Activated naive CD8-positive, alpha-beta T cell (primary cell): ENCODE results near the gene LRMDA.

Experiments
- H3K27ac Mint-ChIP-seq: one replicate; pipeline ENCODE4 v1.8.0; 2021; ENCODE audit warnings: mixed read lengths
- H3K27me3 Mint-ChIP-seq: one replicate; pipeline ENCODE4 v1.8.0; 2021; ENCODE audit warnings: mixed read lengths
- H3K36me3 Mint-ChIP-seq: one replicate; pipeline ENCODE4 v1.8.0; 2021; ENCODE audit warnings: mixed read lengths
- H3K4me1 Mint-ChIP-seq: one replicate; pipeline ENCODE4 v1.8.0; 2021; ENCODE audit warnings: low read depth, mixed read lengths
- H3K4me3 Mint-ChIP-seq: one replicate; pipeline ENCODE4 v1.8.0; 2021; ENCODE audit warnings: mild to moderate bottlenecking, mixed read lengths
- H3K9me3 Mint-ChIP-seq: one replicate; pipeline ENCODE4 v1.8.0; 2021; ENCODE audit warnings: low read depth, mixed read lengths

The LRMDA gene

DNA sequence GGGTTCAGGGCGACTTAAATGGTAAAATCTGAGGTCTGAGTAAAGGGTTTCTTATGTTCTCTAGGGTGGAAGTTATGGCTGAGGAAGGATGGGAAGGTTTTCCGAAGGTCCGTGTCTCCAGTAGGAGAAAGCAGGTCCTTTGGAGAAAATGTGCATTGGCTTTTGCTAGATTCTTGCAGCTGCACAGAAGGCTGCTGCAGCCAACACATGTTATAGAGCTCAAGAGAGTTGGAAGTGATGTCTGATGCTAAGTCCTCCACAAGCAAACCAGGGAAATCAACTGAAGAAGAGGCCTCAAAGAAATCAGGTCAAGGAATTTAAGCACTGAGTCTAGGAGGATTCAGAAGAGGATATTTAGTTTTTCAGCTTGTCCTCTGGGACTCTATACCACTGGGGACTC is 404.6 kb downstream of the LRMDA start:
- H3K27me3 Mint-ChIP-seq, result peaks cover 4% of the 10 kb centered on the region
- peaks cover 6% of the 10 kb centered on the region for H3K9me3 Mint-ChIP-seq
- H3K36me3 Mint-ChIP-seq, result no peaks in the 10 kb centered on the region
- no peaks in the 10 kb centered on the region for H3K4me1 Mint-ChIP-seq
- H3K27ac Mint-ChIP-seq, result no peak overlapping the region
- H3K4me3 Mint-ChIP-seq, result no peak overlapping the region

DNA sequence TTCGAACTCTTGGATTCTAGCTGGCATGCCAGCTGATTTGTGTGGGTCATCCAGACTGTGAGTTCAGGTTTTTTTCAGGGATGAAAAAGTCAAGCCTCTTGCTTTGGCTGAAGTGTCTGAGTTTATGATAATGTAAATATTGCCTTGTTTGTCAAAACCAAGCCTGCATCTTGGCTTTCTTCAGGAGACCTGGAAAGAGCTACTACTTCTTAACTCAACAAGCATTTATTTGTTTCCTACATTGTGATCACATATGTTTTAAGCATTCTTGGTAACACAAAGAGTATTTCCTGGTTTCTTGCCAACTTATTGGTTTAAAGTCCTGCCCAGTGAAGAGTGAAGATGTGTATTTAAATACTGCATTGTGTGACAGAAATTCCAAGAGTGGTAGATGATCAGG is 407.1 kb downstream of the LRMDA start:
- Mint-ChIP-seq H3K4me3 (no peak overlapping the region), H3K9me3 (no peaks in the 10 kb centered on the region), H3K27me3 (peaks cover 4% of the 10 kb centered on the region), H3K4me1 (no peaks in the 10 kb centered on the region), H3K27ac (no peak overlapping the region), H3K36me3 (no peaks in the 10 kb centered on the region)

DNA sequence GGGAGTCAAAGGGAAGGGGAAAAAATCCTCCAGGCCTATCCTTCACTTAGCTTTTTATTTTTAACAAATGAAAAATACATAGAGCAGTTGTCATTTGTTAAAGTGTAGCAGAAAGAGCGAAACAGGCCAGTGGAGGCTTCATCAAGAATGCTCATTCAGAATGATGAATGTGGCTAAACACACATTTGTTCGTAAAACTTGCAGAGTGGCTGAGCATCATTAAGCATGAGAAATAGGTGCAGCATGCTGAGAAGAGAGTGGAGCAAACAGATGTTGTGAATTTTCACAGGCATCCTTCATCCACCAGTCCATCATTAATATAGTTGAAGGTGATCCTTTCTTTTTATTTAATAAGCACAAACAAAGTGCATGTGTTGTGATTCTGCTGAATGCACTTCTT is 407.6 kb downstream of the LRMDA start:
- Mint-ChIP-seq H3K4me3 (no peak overlapping the region), H3K36me3 (no peaks in the 10 kb centered on the region), H3K9me3 (no peaks in the 10 kb centered on the region), H3K27me3 (peaks cover 4% of the 10 kb centered on the region), H3K4me1 (no peaks in the 10 kb centered on the region), H3K27ac (no peak overlapping the region)

DNA sequence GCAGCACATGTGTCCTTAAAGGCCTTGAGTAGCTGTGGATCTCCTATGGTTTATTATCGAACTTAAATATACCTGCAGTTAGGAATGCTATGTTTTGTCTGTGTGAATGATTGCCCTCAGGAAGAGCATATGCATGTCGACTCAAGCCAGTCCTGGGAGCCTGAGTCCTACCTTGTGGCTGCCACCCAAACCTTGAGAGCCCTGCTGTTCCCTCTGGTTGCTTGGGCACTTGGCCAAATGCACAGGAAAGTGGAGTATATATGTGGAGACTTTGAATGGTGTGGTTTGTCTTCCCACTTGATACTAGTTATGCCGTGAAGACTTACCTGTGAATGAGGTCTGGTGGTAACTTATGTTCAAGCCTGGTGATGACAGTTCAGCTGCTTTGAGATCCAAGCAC is 409.8 kb downstream of the LRMDA start:
- Mint-ChIP-seq H3K4me3 (no peak overlapping the region), H3K9me3 (no peaks in the 10 kb centered on the region), H3K27me3 (peaks cover 3% of the 10 kb centered on the region), H3K36me3 (no peaks in the 10 kb centered on the region), H3K4me1 (no peaks in the 10 kb centered on the region), H3K27ac (no peak overlapping the region)

DNA sequence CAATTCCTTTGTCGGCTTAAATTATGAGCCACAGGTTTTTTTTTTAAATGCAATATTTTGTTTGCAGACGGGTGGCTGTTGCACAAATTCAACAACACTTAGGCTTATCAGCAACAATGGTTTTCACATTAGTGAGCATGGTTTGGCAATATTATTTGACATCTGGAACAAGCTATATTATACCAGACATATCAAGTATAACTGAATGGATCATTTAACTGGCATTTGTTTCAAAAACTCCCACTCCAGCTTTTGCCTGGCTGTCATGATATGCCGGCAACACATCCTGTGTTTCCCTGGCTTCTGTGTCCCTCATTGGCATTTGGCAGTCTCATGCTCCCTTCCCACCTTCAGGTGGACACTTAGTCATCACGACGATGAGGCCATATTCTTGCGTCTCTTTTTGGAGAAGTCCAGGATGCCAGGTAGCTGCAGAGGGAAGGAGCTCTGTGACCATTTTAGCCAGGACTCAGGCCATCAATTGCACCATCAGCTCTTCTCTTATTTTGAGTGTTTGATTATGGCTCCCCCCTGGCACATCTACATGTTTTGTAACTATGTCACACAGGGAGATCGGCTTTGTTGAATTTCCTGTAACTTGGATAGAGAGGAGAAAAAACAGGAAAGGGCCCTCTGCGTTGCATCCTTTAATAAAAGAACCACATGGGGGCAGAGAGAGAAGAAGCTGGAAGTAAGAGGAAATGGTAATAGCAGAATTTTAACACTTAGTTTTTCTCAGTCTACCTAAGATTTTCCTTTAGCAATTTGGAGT is 413.9 kb downstream of the LRMDA start:
- H3K9me3 Mint-ChIP-seq, result no peaks in the 10 kb centered on the region
- no peak overlapping the region for H3K27ac Mint-ChIP-seq
- no peaks in the 10 kb centered on the region for H3K4me1 Mint-ChIP-seq
- H3K36me3 Mint-ChIP-seq, result no peaks in the 10 kb centered on the region
- H3K4me3 Mint-ChIP-seq, result no peak overlapping the region
- peaks cover 1% of the 10 kb centered on the region for H3K27me3 Mint-ChIP-seq

DNA sequence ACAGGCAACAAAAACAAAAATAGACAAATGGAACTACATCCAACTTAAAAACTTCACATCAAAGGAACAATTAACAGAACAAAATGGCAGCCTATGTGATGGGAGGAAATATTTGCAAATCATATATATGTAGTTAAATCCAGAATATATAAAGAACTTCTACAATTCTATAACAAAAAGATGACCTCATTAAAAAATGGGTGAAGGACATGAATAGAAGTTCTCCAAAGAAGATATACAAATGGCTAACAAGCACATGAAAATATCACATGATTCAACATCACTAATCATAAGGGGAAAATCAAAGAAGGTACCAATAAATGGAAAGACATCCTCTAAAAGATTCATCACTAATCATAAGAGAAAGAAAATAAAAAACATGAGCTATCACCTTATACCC is 416.1 kb downstream of the LRMDA start:
- Mint-ChIP-seq H3K27me3 (peaks cover 1% of the 10 kb centered on the region), H3K4me1 (no peaks in the 10 kb centered on the region), H3K9me3 (no peaks in the 10 kb centered on the region), H3K36me3 (no peaks in the 10 kb centered on the region), H3K4me3 (no peak overlapping the region), H3K27ac (no peak overlapping the region)

DNA sequence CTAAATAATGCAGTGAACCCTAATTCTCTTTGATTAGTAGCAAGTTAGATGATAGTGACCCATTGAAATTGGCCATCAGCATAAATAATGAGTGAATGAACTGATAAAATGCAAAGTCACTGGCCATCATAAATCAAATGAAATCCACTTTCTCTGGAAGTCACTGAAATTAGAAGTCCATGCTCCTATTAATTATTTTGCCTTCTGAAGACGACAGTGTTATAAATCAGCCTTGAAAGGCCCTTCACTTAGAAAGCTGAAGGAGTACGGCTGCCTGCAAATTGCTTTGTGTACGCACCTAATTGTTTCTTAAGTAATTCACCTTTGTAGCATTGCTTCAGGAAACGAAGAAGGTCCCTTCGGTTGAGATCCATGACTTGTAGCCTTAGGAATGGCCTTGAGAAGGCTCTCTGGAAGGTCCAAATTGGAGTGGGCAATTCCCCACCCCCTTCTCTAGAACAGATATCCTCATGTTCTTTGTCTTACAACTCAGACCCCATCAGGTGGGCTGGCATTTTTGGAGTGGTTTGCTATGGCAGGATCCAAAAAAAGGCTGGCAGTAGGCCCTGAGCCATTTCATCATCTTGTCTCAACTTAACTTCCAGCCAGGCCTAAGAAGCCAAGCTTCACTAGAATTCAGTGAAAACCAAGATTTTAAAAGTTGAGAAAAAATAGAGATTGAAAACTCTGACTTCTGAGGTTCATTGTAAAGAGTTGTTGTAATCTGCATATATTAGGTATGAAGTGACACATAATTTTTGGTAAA is 420.3 kb downstream of the LRMDA start:
- H3K27me3 Mint-ChIP-seq, result no peaks in the 10 kb centered on the region
- no peaks in the 10 kb centered on the region for H3K9me3 Mint-ChIP-seq

DNA sequence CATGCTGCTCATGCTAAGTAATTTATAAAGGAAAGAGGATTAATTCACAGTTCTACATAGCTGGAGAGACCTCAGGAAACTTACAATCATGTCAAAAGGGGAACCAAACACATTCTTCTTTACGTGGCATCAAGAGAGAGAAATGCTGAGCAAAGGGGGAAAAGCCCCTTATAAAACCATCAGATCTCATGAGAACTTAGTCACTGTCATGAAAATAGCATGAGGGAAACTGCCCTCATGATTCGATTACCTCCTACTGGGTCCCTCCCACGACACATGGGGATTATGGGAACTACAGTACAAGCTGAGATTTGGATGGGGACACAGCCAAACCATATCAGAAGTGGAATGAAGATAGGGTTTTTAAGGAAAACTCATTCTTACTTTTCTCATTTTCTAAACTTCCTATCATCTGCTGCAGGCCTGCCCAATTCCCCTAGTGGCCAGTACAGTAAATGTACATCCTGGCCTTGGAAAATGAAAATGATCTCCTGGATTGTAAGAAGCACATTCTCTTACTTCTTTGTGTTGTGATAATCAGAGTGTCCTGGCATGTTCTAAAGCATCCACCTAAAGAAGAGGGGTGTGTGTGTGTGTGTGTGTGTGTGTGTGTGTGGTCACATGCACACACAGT is 421.5 kb downstream of the LRMDA start:
- H3K4me3 Mint-ChIP-seq, result no peak overlapping the region
- H3K36me3 Mint-ChIP-seq, result no peaks in the 10 kb centered on the region
- H3K27ac Mint-ChIP-seq, result no peak overlapping the region
- H3K27me3 Mint-ChIP-seq, result no peaks in the 10 kb centered on the region
- H3K4me1 Mint-ChIP-seq, result no peaks in the 10 kb centered on the region
- H3K9me3 Mint-ChIP-seq, result no peaks in the 10 kb centered on the region

More for the DNA sequence above, 420.3 kb downstream of the LRMDA start:
- H3K27ac Mint-ChIP-seq, result no peak overlapping the region
- no peak overlapping the region for H3K4me3 Mint-ChIP-seq
- no peaks in the 10 kb centered on the region for H3K4me1 Mint-ChIP-seq
- no peaks in the 10 kb centered on the region for H3K36me3 Mint-ChIP-seq

DNA sequence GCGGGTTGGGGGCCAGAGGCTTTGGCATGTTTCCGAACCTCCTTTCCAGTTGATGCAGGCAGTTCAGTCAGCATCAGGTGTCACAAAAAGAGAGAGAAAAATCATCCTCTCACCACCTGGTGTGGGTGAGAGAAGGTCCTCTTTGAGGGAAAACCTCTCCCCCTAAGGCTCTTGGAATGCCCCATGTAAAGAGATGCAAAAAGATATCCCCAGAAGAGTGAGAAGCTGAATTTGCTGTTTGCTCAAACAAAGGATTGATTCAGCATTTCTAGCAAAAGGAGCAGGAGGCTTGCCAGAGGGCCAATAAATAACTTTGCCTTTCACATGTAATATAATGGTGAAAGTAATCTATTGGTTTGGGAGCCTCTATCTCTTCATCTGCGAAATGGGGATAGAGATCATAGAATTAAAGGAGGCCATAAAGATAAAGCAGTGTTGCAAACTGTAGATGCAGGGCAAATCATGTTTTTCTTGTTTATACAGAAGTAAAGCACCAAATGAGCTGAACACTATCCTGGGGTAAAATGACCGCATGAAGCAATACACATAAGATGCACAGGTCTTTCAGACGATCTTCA is 425.9 kb downstream of the LRMDA start:
- Mint-ChIP-seq H3K4me1 (no peaks in the 10 kb centered on the region), H3K27me3 (no peaks in the 10 kb centered on the region), H3K4me3 (no peak overlapping the region), H3K27ac (no peak overlapping the region), H3K36me3 (no peaks in the 10 kb centered on the region), H3K9me3 (no peaks in the 10 kb centered on the region)

DNA sequence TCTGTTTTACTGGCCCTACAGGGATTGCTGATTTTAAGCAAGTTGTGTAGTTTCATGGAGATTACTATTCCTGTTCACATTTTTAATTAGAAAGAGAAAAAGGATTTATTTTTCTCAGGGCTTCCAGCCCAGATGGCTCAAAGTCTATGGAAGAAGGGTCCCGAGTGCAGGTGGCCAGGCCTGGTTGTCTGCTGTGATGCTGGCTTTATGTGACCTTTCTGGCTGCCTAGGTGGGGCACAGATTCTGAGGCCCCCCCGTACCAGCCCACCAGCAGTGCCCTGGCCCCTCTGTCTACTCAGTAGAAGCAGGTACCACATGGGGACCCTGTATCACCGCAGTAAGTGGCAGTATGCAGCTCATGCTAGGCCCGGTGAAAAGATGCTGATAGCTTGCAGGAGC is 426.5 kb downstream of the LRMDA start:
- Mint-ChIP-seq H3K27ac (no peak overlapping the region), H3K4me1 (no peaks in the 10 kb centered on the region), H3K27me3 (no peaks in the 10 kb centered on the region), H3K9me3 (no peaks in the 10 kb centered on the region), H3K4me3 (no peak overlapping the region), H3K36me3 (no peaks in the 10 kb centered on the region)

DNA sequence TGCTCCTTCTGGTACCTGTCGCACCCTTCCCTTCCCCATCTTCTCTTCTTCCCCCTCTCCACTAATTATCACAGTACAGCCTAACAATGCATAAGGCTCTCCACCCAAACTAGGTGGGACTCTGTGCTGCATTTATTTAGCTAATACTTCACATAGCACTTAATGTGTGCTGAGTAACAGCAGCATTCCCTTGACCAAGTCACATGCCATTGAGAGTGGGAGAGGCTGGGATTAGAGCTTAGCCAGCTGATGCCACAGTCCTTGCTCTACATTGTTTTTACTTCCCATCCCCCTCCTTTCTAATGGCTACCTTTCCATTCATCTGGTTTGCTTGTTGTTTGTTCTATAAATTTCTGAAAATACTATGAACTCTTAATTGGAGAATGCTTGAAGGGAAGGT is 426.9 kb downstream of the LRMDA start:
- no peaks in the 10 kb centered on the region for H3K27me3 Mint-ChIP-seq
- H3K27ac Mint-ChIP-seq, result no peak overlapping the region
- no peaks in the 10 kb centered on the region for H3K4me1 Mint-ChIP-seq
- H3K4me3 Mint-ChIP-seq, result no peak overlapping the region
- no peaks in the 10 kb centered on the region for H3K36me3 Mint-ChIP-seq
- H3K9me3 Mint-ChIP-seq, result no peaks in the 10 kb centered on the region

DNA sequence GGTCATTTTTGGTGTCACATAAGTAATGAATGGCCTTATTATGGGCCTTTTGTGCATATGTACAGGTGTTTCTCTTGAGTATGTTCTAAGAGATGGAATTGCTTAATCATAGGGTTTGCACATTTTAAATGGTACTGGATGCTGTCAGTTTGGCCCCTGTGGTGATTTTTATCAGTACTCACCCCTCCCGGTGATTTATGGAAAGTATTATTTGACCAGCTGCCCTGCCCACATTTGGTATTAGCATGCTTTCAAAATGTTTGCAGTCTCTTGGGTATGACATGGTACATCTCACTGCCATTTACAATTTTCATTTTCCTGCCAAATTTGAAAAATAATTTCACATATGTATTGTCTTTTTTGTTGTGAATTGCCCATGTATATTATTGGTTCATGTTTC is 427.7 kb downstream of the LRMDA start:
- Mint-ChIP-seq H3K27me3 (no peaks in the 10 kb centered on the region), H3K27ac (no peak overlapping the region), H3K36me3 (no peaks in the 10 kb centered on the region), H3K4me3 (no peak overlapping the region), H3K4me1 (no peaks in the 10 kb centered on the region), H3K9me3 (no peaks in the 10 kb centered on the region)

DNA sequence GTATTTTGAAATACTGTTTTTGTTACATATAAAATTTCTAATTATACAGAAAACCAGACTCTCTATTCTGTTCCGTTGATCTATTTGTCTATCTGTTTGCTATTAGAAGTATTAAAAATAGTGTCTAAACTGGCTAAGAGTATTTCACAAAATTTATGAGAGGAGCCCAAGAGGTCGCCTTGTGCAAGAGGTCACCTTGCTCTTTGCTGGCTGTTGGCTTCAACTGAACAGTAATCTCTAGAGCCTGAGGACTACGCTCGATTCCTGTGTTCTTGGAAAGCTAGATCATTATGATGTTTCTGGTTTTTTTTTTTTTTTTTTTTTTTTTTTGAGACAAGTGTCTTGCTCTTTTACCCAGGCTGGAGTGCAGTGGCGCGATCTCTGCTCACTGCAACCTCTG is 428.6 kb downstream of the LRMDA start:
- Mint-ChIP-seq H3K4me3 (no peak overlapping the region), H3K27me3 (no peaks in the 10 kb centered on the region), H3K9me3 (no peaks in the 10 kb centered on the region), H3K4me1 (no peaks in the 10 kb centered on the region), H3K27ac (no peak overlapping the region), H3K36me3 (no peaks in the 10 kb centered on the region)

DNA sequence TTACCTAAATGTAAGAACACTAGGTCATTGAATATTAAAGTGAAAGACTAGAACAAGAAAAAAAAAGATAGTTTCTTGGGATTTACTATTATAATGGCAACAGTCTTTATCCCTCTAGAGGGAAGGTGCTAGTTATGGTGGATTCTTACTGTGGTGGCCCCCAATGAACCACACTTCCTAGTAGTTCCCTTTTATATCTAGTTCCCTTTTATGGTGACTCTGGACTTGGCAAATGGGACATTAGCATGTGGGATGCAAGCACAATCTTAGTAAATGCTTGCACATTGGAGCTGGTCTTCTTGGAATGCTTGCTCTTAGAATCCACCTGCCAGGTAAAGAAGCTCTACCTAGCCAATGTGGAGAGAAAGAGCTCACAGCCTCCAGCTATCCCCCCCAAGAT is 430.2 kb downstream of the LRMDA start:
- Mint-ChIP-seq H3K27ac (no peak overlapping the region), H3K4me3 (no peak overlapping the region), H3K9me3 (no peaks in the 10 kb centered on the region), H3K4me1 (no peaks in the 10 kb centered on the region), H3K36me3 (no peaks in the 10 kb centered on the region), H3K27me3 (no peaks in the 10 kb centered on the region)

DNA sequence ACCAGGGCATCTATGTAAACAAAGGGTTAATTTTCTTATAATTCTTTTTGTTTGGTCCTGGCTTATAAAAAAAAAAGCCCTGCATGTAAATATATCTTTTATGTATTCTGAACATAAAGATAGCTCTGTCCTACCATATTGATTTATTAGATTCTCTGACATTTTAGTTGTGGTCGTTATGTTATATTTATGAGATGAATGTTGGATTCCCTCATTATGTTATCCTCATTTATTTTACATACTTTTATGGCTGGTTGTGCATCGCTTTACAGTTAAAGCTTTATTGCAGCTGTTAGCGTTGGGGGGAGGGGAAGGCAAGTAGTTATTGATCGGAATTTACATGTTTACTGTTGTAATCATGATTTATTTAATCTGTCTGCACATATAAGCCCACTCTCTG is 431.5 kb downstream of the LRMDA start:
- Mint-ChIP-seq H3K27ac (no peak overlapping the region), H3K4me3 (no peak overlapping the region), H3K36me3 (no peaks in the 10 kb centered on the region), H3K9me3 (no peaks in the 10 kb centered on the region), H3K27me3 (peaks cover under 1% of the 10 kb centered on the region), H3K4me1 (no peaks in the 10 kb centered on the region)
